Endodermal cell (in vitro differentiated cells): ENCODE measurements around the gene ARFGEF2. TPM values are rescaled to one million over a fixed set of nuclear protein-coding genes. Genes with fewer than 3 reads are reported as not detected.

Experiments used
- DNase-seq: peaks from one replicate; pipeline ENCODE4 v3.0.0-alpha.2; 2017
- H3K27ac ChIP-seq: 2 replicates; pipeline ENCODE4 v1.5.1; 2013; ENCODE audit warnings: mild to moderate bottlenecking, low read depth, low read length, moderate library complexity
- H3K27me3 ChIP-seq: 2 replicates; pipeline ENCODE4 v1.6.1; 2013; ENCODE audit warnings: mild to moderate bottlenecking, low read length, moderate library complexity; ENCODE audit not compliant: insufficient read depth, control insufficient read depth, poor library complexity, severe bottlenecking
- H3K36me3 ChIP-seq: 2 replicates; pipeline ENCODE4 v1.7.0; 2013; ENCODE audit warnings: mild to moderate bottlenecking, low read length, moderate library complexity; ENCODE audit not compliant: control insufficient read depth, insufficient read depth
- H3K4me1 ChIP-seq: one replicate; pipeline ENCODE4 v1.7.0; 2013; ENCODE audit warnings: low read length; ENCODE audit not compliant: control insufficient read depth, insufficient read depth
- H3K4me3 ChIP-seq: 2 replicates; pipeline ENCODE4 v1.5.1; 2013; ENCODE audit warnings: mild to moderate bottlenecking, low read length, moderate library complexity
- H3K9ac ChIP-seq: 2 replicates; pipeline ENCODE4 v1.6.1; 2013; ENCODE audit warnings: mild to moderate bottlenecking, low read length, moderate library complexity; ENCODE audit not compliant: poor library complexity, severe bottlenecking; ENCODE audit errors: extremely low read depth
- H3K9me3 ChIP-seq: 2 replicates; pipeline ENCODE4 v1.6.1; 2013; ENCODE audit warnings: mild to moderate bottlenecking, low read length, moderate library complexity; ENCODE audit not compliant: control insufficient read depth
- H3K27ac Mint-ChIP-seq: 2 replicates; pipeline ENCODE4 v1.8.0; 2020; ENCODE audit warnings: mixed read lengths
- H3K27me3 Mint-ChIP-seq: 2 replicates; pipeline ENCODE4 v1.8.0; 2021; ENCODE audit warnings: mild to moderate bottlenecking, mixed read lengths; ENCODE audit not compliant: insufficient read depth
- H3K36me3 Mint-ChIP-seq: 2 replicates; pipeline ENCODE4 v1.8.0; 2020; ENCODE audit warnings: low read depth, mixed read lengths
- H3K4me1 Mint-ChIP-seq: 2 replicates; pipeline ENCODE4 v1.8.0; 2020; ENCODE audit warnings: mixed read lengths
- H3K4me3 Mint-ChIP-seq: 2 replicates; pipeline ENCODE4 v1.8.0; 2020; ENCODE audit warnings: mild to moderate bottlenecking, moderate library complexity, mixed read lengths
- H3K9me3 Mint-ChIP-seq: 2 replicates; pipeline ENCODE4 v1.8.0; 2020; ENCODE audit warnings: mild to moderate bottlenecking, mixed read lengths
- WGBS, 2 experiments: methylation state at CpG; one replicate each; pipeline versions ENCODE4 v1.1.5 to v1.1.7; 2013; ENCODE audit warnings: missing lambda C conversion rate in 2 of 2, mixed read lengths in 1 of 2; ENCODE audit not compliant: insufficient coverage in 1 of 2, insufficient read length in 1 of 2; 5-methylcytosine and 5-hydroxymethylcytosine counted together
- total RNA-seq, 2 donors: library from RNA; stranded (reverse); fragmentation: NEBNext Ultra II Directional in 1 of 2; extraction: Animal tissue kit (Norgen Biotek cat#: 25700) in 1 of 2; gene quantifications; 2 replicates in 1 of 2; 3 replicates in 1 of 2; pipeline ENCODE4 v1.2.1, GENCODE V29; 2021
- TF ChIP-seq, protein P1 (sequence below): fragments of 200-600 bp; sonication (generic); conservative IDR thresholded peaks from 2 replicates; pipeline ENCODE4 v1.5.0; 2021; ENCODE audit warnings: antibody characterized with exemption, mild to moderate bottlenecking

The ARFGEF2 gene
- total RNA-seq, 2 donors from 2014 or later = 23.6 to 29.4 TPM

GRCh38 chr20:48891235-48892048 is 30.1 kb upstream of the ARFGEF2 start:
- Mint-ChIP-seq H3K4me1 (no peaks in the 10 kb centered on the region), H3K36me3 (no peaks in the 10 kb centered on the region), H3K9me3 (no peaks in the 10 kb centered on the region), H3K27ac (no peak overlapping the region), H3K4me3 (no peak overlapping the region), H3K27me3 (peaks cover 43% of the 10 kb centered on the region)
- Histone ChIP-seq H3K9me3 (no peaks in the 10 kb centered on the region), H3K27ac (no peak overlapping the region), H3K4me3 (no peak overlapping the region), H3K4me1 (no peaks in the 10 kb centered on the region), H3K36me3 (no peaks in the 10 kb centered on the region), H3K27me3 (peaks cover 10% of the 10 kb centered on the region), H3K9ac (no peak overlapping the region)
- WGBS, 2 experiments = 83 to 93% methylated on average over 4 of the region's 4 CpGs
- TF ChIP-seq, protein P1, sequence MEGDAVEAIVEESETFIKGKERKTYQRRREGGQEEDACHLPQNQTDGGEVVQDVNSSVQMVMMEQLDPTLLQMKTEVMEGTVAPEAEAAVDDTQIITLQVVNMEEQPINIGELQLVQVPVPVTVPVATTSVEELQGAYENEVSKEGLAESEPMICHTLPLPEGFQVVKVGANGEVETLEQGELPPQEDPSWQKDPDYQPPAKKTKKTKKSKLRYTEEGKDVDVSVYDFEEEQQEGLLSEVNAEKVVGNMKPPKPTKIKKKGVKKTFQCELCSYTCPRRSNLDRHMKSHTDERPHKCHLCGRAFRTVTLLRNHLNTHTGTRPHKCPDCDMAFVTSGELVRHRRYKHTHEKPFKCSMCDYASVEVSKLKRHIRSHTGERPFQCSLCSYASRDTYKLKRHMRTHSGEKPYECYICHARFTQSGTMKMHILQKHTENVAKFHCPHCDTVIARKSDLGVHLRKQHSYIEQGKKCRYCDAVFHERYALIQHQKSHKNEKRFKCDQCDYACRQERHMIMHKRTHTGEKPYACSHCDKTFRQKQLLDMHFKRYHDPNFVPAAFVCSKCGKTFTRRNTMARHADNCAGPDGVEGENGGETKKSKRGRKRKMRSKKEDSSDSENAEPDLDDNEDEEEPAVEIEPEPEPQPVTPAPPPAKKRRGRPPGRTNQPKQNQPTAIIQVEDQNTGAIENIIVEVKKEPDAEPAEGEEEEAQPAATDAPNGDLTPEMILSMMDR = no peak
- no peak for DNase-seq

- H3K9ac ChIP-seq = no peak overlapping the region
- H3K4me1 ChIP-seq = no peaks in the 10 kb centered on the region
- no peaks in the 10 kb centered on the region for H3K36me3 ChIP-seq
- H3K27me3 Mint-ChIP-seq = peaks cover 44% of the 10 kb centered on the region
- no peaks in the 10 kb centered on the region for H3K9me3 ChIP-seq
- no peak overlapping the region for H3K4me3 Mint-ChIP-seq
- DNase-seq = no peak
- TF ChIP-seq, protein P1 = no peak
- no peaks in the 10 kb centered on the region for H3K4me1 Mint-ChIP-seq
- H3K36me3 Mint-ChIP-seq = no peaks in the 10 kb centered on the region
- WGBS, 2 experiments = 68 to 86% methylated on average over 2 to 3 of the region's 3 CpGs
- no peak overlapping the region for H3K27ac Mint-ChIP-seq
- peaks cover 10% of the 10 kb centered on the region for H3K27me3 ChIP-seq
- no peak overlapping the region for H3K4me3 ChIP-seq
- no peak overlapping the region for H3K27ac ChIP-seq
- H3K9me3 Mint-ChIP-seq = no peaks in the 10 kb centered on the region
Observed at GRCh38 chr20:48892049-48892470, 29.5 kb upstream of the ARFGEF2 start.

DNA sequence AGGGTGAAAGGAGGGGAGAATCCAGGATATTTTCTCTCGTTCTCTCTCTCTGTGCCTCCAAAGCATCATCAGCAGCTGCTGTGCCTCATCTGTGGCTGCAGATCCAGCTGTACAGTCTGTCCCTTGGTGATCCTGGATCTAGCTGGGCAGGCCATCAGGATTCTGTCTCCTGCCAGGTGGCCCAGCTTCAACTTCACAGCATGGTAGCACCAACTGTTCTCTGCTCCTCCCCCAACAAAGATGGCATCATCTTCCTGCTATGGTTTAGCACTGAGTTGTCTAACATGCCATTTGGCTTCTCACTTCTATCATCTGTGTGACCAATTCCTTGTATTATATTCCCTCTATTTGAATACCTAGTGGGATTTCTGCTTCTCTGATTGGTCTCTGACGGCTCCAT is 28.6 kb upstream of the ARFGEF2 start:
- TF ChIP-seq, protein P1 = no peak
- Histone ChIP-seq H3K36me3 (no peaks in the 10 kb centered on the region), H3K27me3 (peaks cover 10% of the 10 kb centered on the region), H3K9ac (no peak overlapping the region), H3K27ac (no peak overlapping the region), H3K9me3 (no peaks in the 10 kb centered on the region), H3K4me1 (no peaks in the 10 kb centered on the region), H3K4me3 (no peak overlapping the region)
- Mint-ChIP-seq H3K4me1 (no peaks in the 10 kb centered on the region), H3K27ac (no peak overlapping the region), H3K4me3 (no peak overlapping the region), H3K9me3 (no peaks in the 10 kb centered on the region), H3K36me3 (no peaks in the 10 kb centered on the region), H3K27me3 (peaks cover 45% of the 10 kb centered on the region)
- no peak for DNase-seq
- WGBS, 2 experiments = 75% methylated on average over 2 of the region's 2 CpGs; no CpG with 5 or more reads in 1 of the 2 experiments
